ENCODE results near the gene TMEM175. TPM values are rescaled to one million over a fixed set of nuclear protein-coding genes. Genes with fewer than 3 reads are reported as not detected.

Gene TMEM175
- total and polyA plus RNA-seq, 3 experiments from 2014 or later: 16.9 to 21.5 (median 17.6) TPM

- DNase-seq: no peak
- Histone ChIP-seq H3K9me3 (ENCODE audit: low read length) (no peaks in the 10 kb centered on the region), H3K27me3 (ENCODE audit: insufficient read depth, low read length, poor library complexity, severe bottlenecking) (no peaks in the 10 kb centered on the region), H3K4me1 (ENCODE audit: insufficient read depth, low read length) (peaks cover 31% of the 10 kb centered on the region), H3K27ac (ENCODE audit: low read depth, low read length) (no peak overlapping the region), H3K4me3 (ENCODE audit: low read length) (no peak overlapping the region), H3K36me3 (ENCODE audit: insufficient read depth, low read length) (no peaks in the 10 kb centered on the region)
- no peak overlapping the region for H3K4me3 Mint-ChIP-seq
- peaks cover 16 to 24% (median 17%) of the 10 kb centered on the region in 3 donors for H3K4me1 Mint-ChIP-seq
- CTCF ChIA-PET: interaction anchor here (1.1 kb wide), 1 partner anchor 32 kb away, joined by 3 read pairs; no protein-coding TSS in a partner anchor
- peaks cover 0 to 32% (median 0%) of the 10 kb centered on the region in 3 donors for H3K36me3 Mint-ChIP-seq
- H3K9me3 Mint-ChIP-seq: no peaks in the 10 kb centered on the region
- H3K27me3 Mint-ChIP-seq: no peaks in the 10 kb centered on the region
- no peak overlapping the region for H3K27ac Mint-ChIP-seq
- POLR2A ChIA-PET: no interaction called here
Observed at GRCh38 chr4:967113-968104, 35.1 kb downstream of the TMEM175 start.

GRCh38 chr4:968221-968620 is 36.0 kb downstream of the TMEM175 start:
- ChIA-PET POLR2A (no interaction called here), CTCF (no interaction called here)
- Histone ChIP-seq H3K27me3 (ENCODE audit: insufficient read depth, low read length, poor library complexity, severe bottlenecking) (no peaks in the 10 kb centered on the region), H3K4me1 (ENCODE audit: insufficient read depth, low read length) (peaks cover 33% of the 10 kb centered on the region), H3K9me3 (ENCODE audit: low read length) (no peaks in the 10 kb centered on the region), H3K27ac (ENCODE audit: low read depth, low read length) (no peak overlapping the region), H3K36me3 (ENCODE audit: insufficient read depth, low read length) (no peaks in the 10 kb centered on the region), H3K4me3 (ENCODE audit: low read length) (no peak overlapping the region)
- Mint-ChIP-seq H3K27ac (no peak overlapping the region), H3K9me3 (no peaks in the 10 kb centered on the region), H3K4me1 (peaks cover 16 to 24% (median 17%) of the 10 kb centered on the region in 3 donors), H3K4me3 (no peak overlapping the region), H3K27me3 (no peaks in the 10 kb centered on the region), H3K36me3 (peaks cover 0 to 29% (median 0%) of the 10 kb centered on the region in 3 donors)
- no peak for DNase-seq

DNA sequence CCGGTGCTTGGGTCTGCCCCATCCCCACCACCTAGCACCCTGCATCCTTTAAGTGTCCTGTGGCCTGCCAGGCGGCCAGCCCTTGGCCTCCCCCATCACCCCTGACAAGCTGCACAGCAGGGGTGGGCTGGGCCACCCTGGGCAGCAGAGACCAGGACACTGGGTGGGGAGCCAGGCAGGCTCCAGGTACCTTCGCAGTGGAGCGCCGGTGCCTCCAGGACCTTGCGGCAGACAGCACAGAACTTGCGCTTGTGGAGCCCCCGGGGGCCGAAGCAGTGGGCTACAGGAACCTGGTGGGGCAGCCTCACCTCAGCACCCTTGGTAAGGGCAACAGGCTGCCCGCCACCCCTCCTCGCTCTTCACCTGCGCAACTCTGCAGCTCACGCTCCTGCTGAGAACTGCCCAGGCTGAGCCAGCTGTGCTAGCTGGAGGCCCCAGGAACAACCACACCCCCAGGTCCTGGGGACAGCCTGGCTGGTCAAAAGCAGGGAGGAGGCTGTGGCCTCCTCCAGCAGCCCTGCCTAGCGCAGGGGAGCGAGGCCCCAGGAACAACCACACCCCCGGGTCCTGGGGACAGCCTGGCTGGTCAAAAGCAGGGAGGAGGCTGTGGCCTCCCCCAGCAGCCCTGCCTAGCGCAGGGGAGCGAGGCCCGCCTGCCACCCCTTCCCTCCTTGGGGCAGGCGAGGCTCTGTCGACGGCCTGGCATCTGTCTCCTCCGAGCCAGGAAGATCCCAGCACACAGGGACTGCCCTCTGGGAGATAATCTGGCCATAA is 36.5 kb downstream of the TMEM175 start:
- no peaks in the 10 kb centered on the region for H3K9me3 Mint-ChIP-seq
- peaks cover 0 to 25% (median 0%) of the 10 kb centered on the region in 3 donors for H3K36me3 Mint-ChIP-seq
- DNase-seq: no peak
- no peak overlapping the region for H3K4me3 Mint-ChIP-seq
- Histone ChIP-seq H3K36me3 (ENCODE audit: insufficient read depth, low read length) (no peaks in the 10 kb centered on the region), H3K4me1 (ENCODE audit: insufficient read depth, low read length) (peaks cover 33% of the 10 kb centered on the region), H3K4me3 (ENCODE audit: low read length) (no peak overlapping the region), H3K27ac (ENCODE audit: low read depth, low read length) (no peak overlapping the region), H3K27me3 (ENCODE audit: insufficient read depth, low read length, poor library complexity, severe bottlenecking) (no peaks in the 10 kb centered on the region), H3K9me3 (ENCODE audit: low read length) (no peaks in the 10 kb centered on the region)
- ChIA-PET POLR2A (no interaction called here), CTCF (interaction anchor here (3.7 kb wide), 1 partner anchor 18 kb away, joined by 11 read pairs; the partner anchor contains the start of gene IDUA)
- H3K4me1 Mint-ChIP-seq: peaks cover 16 to 24% (median 17%) of the 10 kb centered on the region in 3 donors
- H3K27ac Mint-ChIP-seq: peak overlapping the region in 1 of 8 donors; percentile 96
- no peaks in the 10 kb centered on the region for H3K27me3 Mint-ChIP-seq

GRCh38 chr4:970046-970745 is 37.9 kb downstream of the TMEM175 start:
- Mint-ChIP-seq H3K27ac (peak overlapping the region; percentile 84 to 96 (median 94)), H3K9me3 (no peaks in the 10 kb centered on the region), H3K36me3 (peaks cover 0 to 11% (median 0%) of the 10 kb centered on the region in 3 donors), H3K4me3 (peak overlapping the region; percentile 71 to 89 (median 82)), H3K4me1 (peaks cover 16 to 24% (median 17%) of the 10 kb centered on the region in 3 donors), H3K27me3 (no peaks in the 10 kb centered on the region)
- ChIA-PET CTCF (interaction anchor here (3.7 kb wide), 1 partner anchor 17 kb away, joined by 11 read pairs; the partner anchor contains the start of gene IDUA), POLR2A (interaction anchor here (0.9 kb wide), 1 partner anchor 38 kb away, joined by 3 read pairs; the partner anchor contains the start of genes GAK and TMEM175)
- no peak overlapping the region for H3K4me3 ChIP-seq (ENCODE audit: low read length)
- DNase-seq: peak; percentile 53 to 89 (median 70)
- H3K9me3 ChIP-seq (ENCODE audit: low read length): no peaks in the 10 kb centered on the region
- peaks cover 33% of the 10 kb centered on the region for H3K4me1 ChIP-seq (ENCODE audit: insufficient read depth, low read length)
- H3K36me3 ChIP-seq (ENCODE audit: insufficient read depth, low read length): no peaks in the 10 kb centered on the region
- H3K27me3 ChIP-seq (ENCODE audit: insufficient read depth, low read length, poor library complexity, severe bottlenecking): no peaks in the 10 kb centered on the region
- peak overlapping the region; percentile 51 for H3K27ac ChIP-seq (ENCODE audit: low read depth, low read length)

GRCh38 chr4:970854-971520 is 38.7 kb downstream of the TMEM175 start:
- peaks cover 33% of the 10 kb centered on the region for H3K4me1 ChIP-seq (ENCODE audit: insufficient read depth, low read length)
- Mint-ChIP-seq H3K36me3 (peaks cover 0 to 5% (median 0%) of the 10 kb centered on the region in 3 donors), H3K4me1 (peaks cover 16 to 24% (median 17%) of the 10 kb centered on the region in 3 donors), H3K27ac (peak overlapping the region; percentile 84 to 96 (median 94)), H3K4me3 (peak overlapping the region; percentile 71 to 89 (median 82)), H3K9me3 (no peaks in the 10 kb centered on the region), H3K27me3 (no peaks in the 10 kb centered on the region)
- H3K9me3 ChIP-seq (ENCODE audit: low read length): no peaks in the 10 kb centered on the region
- ChIA-PET POLR2A (interaction anchor here (0.7 to 0.9 kb wide), 2 partner anchors 39 kb away, joined by 3 to 4 read pairs; partner anchors contain the start of genes GAK and TMEM175), CTCF (interaction anchor here (3.7 kb wide), 1 partner anchor 16 kb away, joined by 11 read pairs; the partner anchor contains the start of gene IDUA)
- no peak overlapping the region for H3K4me3 ChIP-seq (ENCODE audit: low read length)
- no peak overlapping the region for H3K27ac ChIP-seq (ENCODE audit: low read depth, low read length)
- H3K36me3 ChIP-seq (ENCODE audit: insufficient read depth, low read length): no peaks in the 10 kb centered on the region
- no peak for DNase-seq
- H3K27me3 ChIP-seq (ENCODE audit: insufficient read depth, low read length, poor library complexity, severe bottlenecking): no peaks in the 10 kb centered on the region

- Histone ChIP-seq H3K4me3 (ENCODE audit: low read length) (peak overlapping the region; percentile 61), H3K9me3 (ENCODE audit: low read length) (no peaks in the 10 kb centered on the region), H3K27me3 (ENCODE audit: insufficient read depth, low read length, poor library complexity, severe bottlenecking) (no peaks in the 10 kb centered on the region), H3K36me3 (ENCODE audit: insufficient read depth, low read length) (no peaks in the 10 kb centered on the region), H3K4me1 (ENCODE audit: insufficient read depth, low read length) (peaks cover 33% of the 10 kb centered on the region), H3K27ac (ENCODE audit: low read depth, low read length) (peak overlapping the region; percentile 57)
- ChIA-PET CTCF (interaction anchor here (3.7 kb wide), 1 partner anchor 15 kb away, joined by 11 read pairs; the partner anchor contains the start of gene IDUA), POLR2A (interaction anchor here (0.7 kb wide), 1 partner anchor 40 kb away, joined by 4 read pairs; the partner anchor contains the start of genes GAK and TMEM175)
- H3K4me3 Mint-ChIP-seq: peak overlapping the region; percentile 53 to 89 (median 82)
- H3K27me3 Mint-ChIP-seq: no peaks in the 10 kb centered on the region
- H3K27ac Mint-ChIP-seq: peak overlapping the region in 7 of 8 donors; percentile 78 to 96 (median 95)
- H3K36me3 Mint-ChIP-seq: peaks cover 0 to 2% (median 0%) of the 10 kb centered on the region in 3 donors
- H3K4me1 Mint-ChIP-seq: peaks cover 16 to 27% (median 17%) of the 10 kb centered on the region in 3 donors
- no peaks in the 10 kb centered on the region for H3K9me3 Mint-ChIP-seq
- DNase-seq: no peak
Observed at GRCh38 chr4:971666-972500, 39.6 kb downstream of the TMEM175 start.
